ENCODE results near the gene TSN. TPM values are rescaled to one million over a fixed set of nuclear protein-coding genes. Genes with fewer than 3 reads are reported as not detected.
"Not testable (repeated sequence)": the region's sequence is repeated elsewhere in the genome, so short reads cannot be mapped to it uniquely, and the experiment has no call there.

The TSN gene
- total and polyA plus RNA-seq, 8 donors: 11.0 to 63.5 (median 19.5) TPM

DNA sequence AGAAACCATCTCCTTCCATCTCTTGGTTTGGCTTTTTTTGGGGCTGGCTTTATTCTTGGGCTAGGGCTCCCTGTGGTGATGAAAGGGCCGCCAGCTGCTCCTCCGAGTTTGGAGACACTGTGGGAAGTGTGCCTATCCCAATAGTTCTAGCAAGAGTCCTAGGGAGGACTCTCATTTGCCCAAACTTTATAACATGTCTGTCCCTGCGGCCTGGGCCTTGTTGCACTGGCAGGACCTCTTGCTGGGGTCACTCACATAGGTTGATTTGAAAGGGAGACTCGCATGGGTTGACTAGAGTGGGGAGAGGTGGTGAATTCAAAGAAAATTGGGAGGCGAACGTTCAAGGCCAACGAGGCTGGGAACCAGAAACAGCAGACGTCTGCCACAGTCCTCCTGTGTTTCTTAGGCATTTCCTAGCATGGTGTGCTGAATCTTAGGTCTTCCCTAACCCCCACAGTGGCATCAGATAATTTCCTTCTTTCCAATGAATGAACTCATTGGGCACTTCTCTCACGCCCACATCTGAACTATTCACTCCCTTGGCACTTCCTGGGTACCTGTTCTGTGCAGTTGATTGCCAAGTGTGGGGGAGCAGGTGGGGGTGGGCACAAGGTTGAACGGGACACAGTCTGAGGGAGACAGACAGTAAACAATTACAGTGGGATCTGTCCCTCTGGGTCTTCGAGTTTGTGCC, 45.5 kb upstream of the TSN start:
- no peak overlapping the region for H3K4me3 ChIP-seq
- TF ChIP-seq, protein P1, sequence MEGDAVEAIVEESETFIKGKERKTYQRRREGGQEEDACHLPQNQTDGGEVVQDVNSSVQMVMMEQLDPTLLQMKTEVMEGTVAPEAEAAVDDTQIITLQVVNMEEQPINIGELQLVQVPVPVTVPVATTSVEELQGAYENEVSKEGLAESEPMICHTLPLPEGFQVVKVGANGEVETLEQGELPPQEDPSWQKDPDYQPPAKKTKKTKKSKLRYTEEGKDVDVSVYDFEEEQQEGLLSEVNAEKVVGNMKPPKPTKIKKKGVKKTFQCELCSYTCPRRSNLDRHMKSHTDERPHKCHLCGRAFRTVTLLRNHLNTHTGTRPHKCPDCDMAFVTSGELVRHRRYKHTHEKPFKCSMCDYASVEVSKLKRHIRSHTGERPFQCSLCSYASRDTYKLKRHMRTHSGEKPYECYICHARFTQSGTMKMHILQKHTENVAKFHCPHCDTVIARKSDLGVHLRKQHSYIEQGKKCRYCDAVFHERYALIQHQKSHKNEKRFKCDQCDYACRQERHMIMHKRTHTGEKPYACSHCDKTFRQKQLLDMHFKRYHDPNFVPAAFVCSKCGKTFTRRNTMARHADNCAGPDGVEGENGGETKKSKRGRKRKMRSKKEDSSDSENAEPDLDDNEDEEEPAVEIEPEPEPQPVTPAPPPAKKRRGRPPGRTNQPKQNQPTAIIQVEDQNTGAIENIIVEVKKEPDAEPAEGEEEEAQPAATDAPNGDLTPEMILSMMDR (IDR thresholded peaks at IDR 0.05): no peak
- no peak for DNase-seq
- H3K27me3 ChIP-seq: no peaks in the 10 kb centered on the region
- WGBS, 5 donors: 74 to 80% (median 77%) methylated on average over 11 of the region's 11 CpGs
- H3K27ac ChIP-seq: no peak overlapping the region
- intact Hi-C loops (cut with DNase I; ENCODE audit: low total_unique reads): loop anchor here (10.0 kb wide), 1 partner anchor 305 kb away; no protein-coding TSS in a partner anchor
- no peaks in the 10 kb centered on the region for H3K36me3 ChIP-seq
- no peaks in the 10 kb centered on the region for H3K9me3 ChIP-seq
- peaks cover 0 to 7% (median 0%) of the 10 kb centered on the region in 4 donors for H3K4me1 ChIP-seq

GRCh38 chr2:121710470-121711170, 44.8 kb upstream of the TSN start:
- WGBS, 5 donors: 76 to 82% (median 79%) methylated on average over 7 of the region's 7 CpGs
- no peak for DNase-seq

GRCh38 chr2:121711481-121711880, 44.0 kb upstream of the TSN start:
- intact Hi-C loops (cut with DNase I; ENCODE audit: low total_unique reads): loop anchor here (10.0 kb wide), 1 partner anchor 307 kb away; no protein-coding TSS in a partner anchor

More at GRCh38 chr2:121710470-121711170, 44.8 kb upstream of the TSN start:
- Histone ChIP-seq H3K4me3 (no peak overlapping the region), H3K4me1 (peaks cover 0 to 7% (median 0%) of the 10 kb centered on the region in 4 donors), H3K36me3 (no peaks in the 10 kb centered on the region), H3K27me3 (no peaks in the 10 kb centered on the region), H3K27ac (no peak overlapping the region), H3K9me3 (no peaks in the 10 kb centered on the region)
- TF ChIP-seq, protein P1 (IDR thresholded peaks at IDR 0.05): no peak
- no peak for TF ChIP-seq POLR2AphosphoS5 (IDR thresholded peaks at IDR 0.05)
- no peak for TF ChIP-seq EP300 (IDR thresholded peaks at IDR 0.05)
- TF ChIP-seq POLR2A (IDR thresholded peaks at IDR 0.05): no peak
- intact Hi-C loops (cut with DNase I; ENCODE audit: low total_unique reads): loop anchor here (10.0 kb wide), 1 partner anchor 306 kb away; no protein-coding TSS in a partner anchor

DNA sequence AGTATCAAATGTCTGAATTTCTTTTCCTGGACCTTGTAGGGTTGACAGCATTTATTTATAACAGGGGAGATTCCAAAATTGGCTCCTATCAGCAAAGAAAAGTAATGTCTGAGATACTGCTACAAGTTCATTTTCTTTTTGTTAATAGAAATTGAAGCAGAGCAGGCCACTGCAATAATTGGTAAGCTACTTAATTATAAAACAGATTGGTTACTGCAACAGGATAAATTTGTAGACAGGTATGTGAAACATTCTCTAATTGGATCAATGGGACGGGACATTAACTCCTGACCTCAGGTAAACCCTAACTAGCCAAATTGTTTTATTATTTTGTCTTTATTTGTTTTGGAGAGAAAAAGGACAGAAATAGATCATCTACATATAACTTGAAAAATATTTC, 39.3 kb upstream of the TSN start:
- Histone ChIP-seq H3K27ac (no peak overlapping the region), H3K27me3 (no peaks in the 10 kb centered on the region), H3K36me3 (no peaks in the 10 kb centered on the region), H3K9me3 (no peaks in the 10 kb centered on the region), H3K4me1 (peaks cover 0 to 10% (median 7%) of the 10 kb centered on the region in 4 donors), H3K4me3 (no peak overlapping the region)
- DNase-seq: no peak
- intact Hi-C loops (cut with DNase I; ENCODE audit: low total_unique reads): loop anchor here (10.0 kb wide), 1 partner anchor 311 kb away; no protein-coding TSS in a partner anchor
- TF ChIP-seq POLR2A (IDR thresholded peaks at IDR 0.05) (no peak), POLR2AphosphoS5 (IDR thresholded peaks at IDR 0.05) (no peak), EP300 (IDR thresholded peaks at IDR 0.05) (no peak)
- TF ChIP-seq, protein P1 (IDR thresholded peaks at IDR 0.05): no peak
- 68 to 72% (median 71%) methylated on average over 1 of the region's 1 CpG for WGBS, 5 donors

More at GRCh38 chr2:121711481-121711880, 44.0 kb upstream of the TSN start:
- H3K27me3 ChIP-seq, H3K4me3 ChIP-seq, H3K9me3 ChIP-seq, H3K36me3 ChIP-seq, DNase-seq, H3K27ac ChIP-seq, H3K4me1 ChIP-seq: not testable (repeated sequence)
- 81 to 94% (median 85%) methylated on average over 2 to 3 of the region's 3 CpGs for WGBS, 5 donors

Data from stomach (tissue), 9 donors.